Measurements from ENCODE around the gene MIER2. TPM values are rescaled to one million over a fixed set of nuclear protein-coding genes. Genes with fewer than 3 reads are reported as not detected.

MIER2 gene
- polyA plus RNA-seq, 2 of the 4 experiments (the other 2 are of a cell fraction), result 8.8 to 11.5 TPM

DNA sequence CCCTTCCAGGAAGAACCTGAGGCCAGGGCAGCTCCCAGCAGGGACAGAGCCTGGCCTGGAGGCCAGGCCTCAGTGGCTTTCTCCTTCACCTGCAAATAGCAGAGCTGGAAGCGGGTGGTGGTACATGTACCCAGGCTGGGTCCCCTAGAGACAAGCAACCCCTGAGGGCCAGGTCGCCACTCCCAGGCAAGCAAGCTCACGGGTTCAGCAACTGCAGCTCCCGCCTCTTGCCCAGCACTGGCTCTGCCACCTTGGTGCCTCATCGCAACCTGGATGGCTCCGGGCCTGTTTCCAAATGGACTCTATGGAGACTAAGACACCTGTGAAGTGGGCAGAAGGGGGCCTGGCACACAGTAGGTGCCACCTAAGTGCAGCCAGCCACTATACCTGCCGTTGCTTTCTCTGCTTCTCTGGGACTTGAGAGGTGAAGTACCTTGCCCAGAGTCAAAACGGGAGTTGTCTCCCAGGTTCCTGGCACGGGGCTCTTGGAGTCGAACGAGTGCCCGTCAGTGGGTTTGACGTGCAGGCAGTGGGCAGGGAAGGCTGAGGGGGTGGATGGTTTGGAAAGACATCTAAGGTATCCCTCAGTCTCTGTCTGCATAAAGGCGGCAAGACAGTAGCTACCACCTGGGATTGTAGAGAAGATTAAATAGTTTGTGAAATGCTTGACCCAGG lies 51.0 kb downstream of the MIER2 start:
- H3K4me2 ChIP-seq, result no peak overlapping the region
- no peak overlapping the region for H3K27ac ChIP-seq
- ChIA-PET POLR2A (no interaction called here), CTCF (no interaction called here)
- H3K4me3 ChIP-seq, result no peak overlapping the region
- ATAC-seq, result no peak
- peaks cover 13% of the 10 kb centered on the region for H3K4me1 ChIP-seq
- WGBS (ENCODE audit: missing lambda C conversion rate), result 93% methylated on average over 10 of the region's 14 CpGs
- DNase-seq (ENCODE audit: low read depth in 1 of 2, low spot score in 1 of 2), result no peak
- no peak for TF ChIP-seq EP300 (IDR thresholded peaks at IDR 0.05)
- no peak for TF ChIP-seq NR3C1 (IDR thresholded peaks at IDR 0.05)
- TF ChIP-seq, protein P1, sequence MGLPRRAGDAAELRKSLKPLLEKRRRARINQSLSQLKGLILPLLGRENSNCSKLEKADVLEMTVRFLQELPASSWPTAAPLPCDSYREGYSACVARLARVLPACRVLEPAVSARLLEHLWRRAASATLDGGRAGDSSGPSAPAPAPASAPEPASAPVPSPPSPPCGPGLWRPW (IDR thresholded peaks at IDR 0.05), result no peak
- TF ChIP-seq, protein P2, sequence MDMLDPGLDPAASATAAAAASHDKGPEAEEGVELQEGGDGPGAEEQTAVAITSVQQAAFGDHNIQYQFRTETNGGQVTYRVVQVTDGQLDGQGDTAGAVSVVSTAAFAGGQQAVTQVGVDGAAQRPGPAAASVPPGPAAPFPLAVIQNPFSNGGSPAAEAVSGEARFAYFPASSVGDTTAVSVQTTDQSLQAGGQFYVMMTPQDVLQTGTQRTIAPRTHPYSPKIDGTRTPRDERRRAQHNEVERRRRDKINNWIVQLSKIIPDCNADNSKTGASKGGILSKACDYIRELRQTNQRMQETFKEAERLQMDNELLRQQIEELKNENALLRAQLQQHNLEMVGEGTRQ (IDR thresholded peaks at IDR 0.05), result no peak
- TF ChIP-seq ZSCAN20 (CRISPR knock-in tag; IDR thresholded peaks at IDR 0.05), result no peak
- TF ChIP-seq SREBF2 (IDR thresholded peaks at IDR 0.05), result no peak
- no peak for TF ChIP-seq POLR2A (IDR thresholded peaks at IDR 0.05; ENCODE audit: low read length)
- no peak for TF ChIP-seq PBX3 (IDR thresholded peaks at IDR 0.05)
- TF ChIP-seq RCOR1 (IDR thresholded peaks at IDR 0.05; ENCODE audit: low read depth, low read length), result no peak
- TF ChIP-seq FOSB (CRISPR knock-in tag; IDR thresholded peaks at IDR 0.05), result no peak
- TF ChIP-seq EHMT2 (IDR thresholded peaks at IDR 0.05; ENCODE audit: low read depth), result no peak
- TF ChIP-seq RFX5 (IDR thresholded peaks at IDR 0.05), result no peak
- no peak for TF ChIP-seq ZC3H11A (IDR thresholded peaks at IDR 0.05)
- TF ChIP-seq NFE2L2 (conservative IDR thresholded peaks at IDR 0.05; ENCODE audit: low read length), result no peak
- TF ChIP-seq PHF8 (IDR thresholded peaks at IDR 0.05; ENCODE audit: borderline replicate concordance, low read depth), result no peak
- no peak for TF ChIP-seq MYC (IDR thresholded peaks at IDR 0.05; ENCODE audit: borderline replicate concordance, low read length)
- no peak for TF ChIP-seq HOXB5 (CRISPR knock-in tag; IDR thresholded peaks at IDR 0.05)
- H3K9me3 ChIP-seq, result no peaks in the 10 kb centered on the region
- FAIRE-seq, result no peak

GRCh38 chr19:292951-293350 lies 51.6 kb downstream of the MIER2 start:
- H3K9me3 ChIP-seq, result no peaks in the 10 kb centered on the region
- ChIA-PET POLR2A (no interaction called here), CTCF (interaction anchor here (1.5 kb wide), 1 partner anchor 26 kb away, joined by 4 read pairs; no protein-coding TSS in a partner anchor)
- H3K27ac ChIP-seq, result no peak overlapping the region
- H3K4me2 ChIP-seq, result no peak overlapping the region
- no peak for FAIRE-seq
- no peak for DNase-seq (ENCODE audit: low read depth in 1 of 2, low spot score in 1 of 2)
- peaks cover 14% of the 10 kb centered on the region for H3K4me1 ChIP-seq
- H3K4me3 ChIP-seq, result no peak overlapping the region
- ATAC-seq, result no peak
- TF ChIP-seq FOXS1 (CRISPR knock-in tag; IDR thresholded peaks at IDR 0.05) (no peak), JUN (IDR thresholded peaks at IDR 0.05) (no peak), CBX8 (IDR thresholded peaks at IDR 0.05) (no peak), PHF8 (IDR thresholded peaks at IDR 0.05; ENCODE audit: borderline replicate concordance, low read depth) (no peak), RFX5 (IDR thresholded peaks at IDR 0.05) (no peak), CTCF (IDR thresholded peaks at IDR 0.05) (no peak), EHF (CRISPR knock-in tag; IDR thresholded peaks at IDR 0.05) (no peak), HOXB13 (CRISPR knock-in tag; IDR thresholded peaks at IDR 0.05; ENCODE audit: low read depth) (no peak), RAD21 (conservative IDR thresholded peaks at IDR 0.05 in 1 of 2, IDR thresholded peaks at IDR 0.05 in 1 of 2) (no peak), GATA3 (IDR thresholded peaks at IDR 0.05; ENCODE audit: borderline replicate concordance) (no peak), ATOH8 (CRISPR knock-in tag; IDR thresholded peaks at IDR 0.05; ENCODE audit: low read depth) (no peak)
- TF ChIP-seq, protein P1 (IDR thresholded peaks at IDR 0.05), result no peak
- WGBS (ENCODE audit: missing lambda C conversion rate), result 92% methylated on average over 3 of the region's 4 CpGs

All from A549 (cell line).